NCI-H446 treated with DMSO at 0.1 percent for 48 hours (cell line): ENCODE data around the gene OR11L1.

Experiments
- DNase-seq: peaks from one replicate; lab custom pipeline; 2025; lab: John Stamatoyannopoulos, UW

OR11L1 gene

GRCh38 chr1:247797518-247797917, 44.2 kb downstream of the OR11L1 start:
- no peak for DNase-seq
